ENCODE results near the gene CSTF3.
A peak's percentile ranks its signal among the peaks of the same experiment; 100 is the strongest.
"Not testable (repeated sequence)": the region's sequence is repeated elsewhere in the genome, so short reads cannot be mapped to it uniquely, and the experiment has no call there.

The CSTF3 gene

GRCh38 chr11:33161120-33162005 lies at the start of gene CSTF3:
Gene CSTF3, minus strand, starts transcription at chr11:33161480. Its CDS starts 155 bp downstream, at chr11:33161325.
- DNase-seq = peak; percentile 91

- no peak for DNase-seq
Observed at GRCh38 chr11:33208150-33208549, 46.9 kb upstream of the CSTF3 start.

- DNase-seq = no peak
Observed at GRCh38 chr11:33207408-33207985, 46.2 kb upstream of the CSTF3 start.

- no peak for DNase-seq
Observed at GRCh38 chr11:33197915-33198727, 36.8 kb upstream of the CSTF3 start.

- no peak for DNase-seq
Observed at GRCh38 chr11:33195462-33196173, 34.3 kb upstream of the CSTF3 start.

- no peak for DNase-seq
Observed at GRCh38 chr11:33194455-33194854, 33.2 kb upstream of the CSTF3 start.

GRCh38 chr11:33191467-33191866 lies 30.2 kb upstream of the CSTF3 start:
- DNase-seq = no peak

- DNase-seq = no peak
Observed at GRCh38 chr11:33187998-33188722, 26.9 kb upstream of the CSTF3 start.

- DNase-seq = no peak
Observed at GRCh38 chr11:33185756-33186155, 24.5 kb upstream of the CSTF3 start.

GRCh38 chr11:33182246-33182878 lies 21.1 kb upstream of the CSTF3 start:
- DNase-seq = no peak

GRCh38 chr11:33179348-33179803 lies 18.1 kb upstream of the CSTF3 start:
- DNase-seq = peak; percentile 19

- no peak for DNase-seq
Observed at GRCh38 chr11:33178443-33179180, 17.3 kb upstream of the CSTF3 start.

GRCh38 chr11:33177676-33178336 lies 16.5 kb upstream of the CSTF3 start:
- no peak for DNase-seq

- DNase-seq = not testable (repeated sequence)
Observed at GRCh38 chr11:33176760-33177159, 15.5 kb upstream of the CSTF3 start.

- no peak for DNase-seq
Observed at GRCh38 chr11:33172996-33173395, 11.7 kb upstream of the CSTF3 start.

GRCh38 chr11:33172345-33172744 lies 11.1 kb upstream of the CSTF3 start:
- DNase-seq = no peak

- DNase-seq = no peak
Observed at GRCh38 chr11:33171251-33171650, 10.0 kb upstream of the CSTF3 start.

GRCh38 chr11:33168709-33169200 lies 7.5 kb upstream of the CSTF3 start:
- DNase-seq = no peak

GRCh38 chr11:33162831-33163230 lies 1.6 kb upstream of the CSTF3 start:
- DNase-seq = no peak

- DNase-seq = no peak
Observed at GRCh38 chr11:33160587-33160986, 693 bp downstream of the CSTF3 start.
